ENCODE data around the gene THADA.

GRCh38 chr2:43594875-43595274, 963 bp downstream of the THADA start:
- no peak for TF ChIP-seq POLR2A (IDR thresholded peaks at IDR 0.05)
- TF ChIP-seq, protein P1, sequence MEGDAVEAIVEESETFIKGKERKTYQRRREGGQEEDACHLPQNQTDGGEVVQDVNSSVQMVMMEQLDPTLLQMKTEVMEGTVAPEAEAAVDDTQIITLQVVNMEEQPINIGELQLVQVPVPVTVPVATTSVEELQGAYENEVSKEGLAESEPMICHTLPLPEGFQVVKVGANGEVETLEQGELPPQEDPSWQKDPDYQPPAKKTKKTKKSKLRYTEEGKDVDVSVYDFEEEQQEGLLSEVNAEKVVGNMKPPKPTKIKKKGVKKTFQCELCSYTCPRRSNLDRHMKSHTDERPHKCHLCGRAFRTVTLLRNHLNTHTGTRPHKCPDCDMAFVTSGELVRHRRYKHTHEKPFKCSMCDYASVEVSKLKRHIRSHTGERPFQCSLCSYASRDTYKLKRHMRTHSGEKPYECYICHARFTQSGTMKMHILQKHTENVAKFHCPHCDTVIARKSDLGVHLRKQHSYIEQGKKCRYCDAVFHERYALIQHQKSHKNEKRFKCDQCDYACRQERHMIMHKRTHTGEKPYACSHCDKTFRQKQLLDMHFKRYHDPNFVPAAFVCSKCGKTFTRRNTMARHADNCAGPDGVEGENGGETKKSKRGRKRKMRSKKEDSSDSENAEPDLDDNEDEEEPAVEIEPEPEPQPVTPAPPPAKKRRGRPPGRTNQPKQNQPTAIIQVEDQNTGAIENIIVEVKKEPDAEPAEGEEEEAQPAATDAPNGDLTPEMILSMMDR (IDR thresholded peaks at IDR 0.05): no peak

Data from thyroid gland (tissue), 4 donors.